HepG2 (cell line): ENCODE measurements around the gene CPPED1. TPM values are rescaled to one million over a fixed set of nuclear protein-coding genes. Genes with fewer than 3 reads are reported as not detected.

Experiments used
- CENPBD1 ChIP-seq: sonication (generic); formaldehyde crosslinking; IDR thresholded peaks from 2 replicates; pipeline ENCODE4 v1.8.0; 2022; ENCODE audit warnings: missing genetic modification reagents, low read depth, mild to moderate bottlenecking, borderline replicate concordance
- CERS6 ChIP-seq: sonication (generic); formaldehyde crosslinking; IDR thresholded peaks from 2 replicates; pipeline ENCODE4 v1.5.0; 2020; ENCODE audit warnings: missing genetic modification reagents
- CSRNP1 ChIP-seq: sonication (generic); formaldehyde crosslinking; IDR thresholded peaks from 2 replicates; pipeline ENCODE4 v1.8.1; 2023; ENCODE audit warnings: mild to moderate bottlenecking, missing genetic modification reagents
- FOSL2 ChIP-seq: sonication (generic); formaldehyde crosslinking; IDR thresholded peaks from 2 replicates; pipeline ENCODE4 v1.4.0; 2020; ENCODE audit warnings: missing genetic modification reagents
- U2AF2 ChIP-seq: fragments of 200-400 bp; formaldehyde crosslinking; IDR thresholded peaks from 2 replicates; pipeline ENCODE4 v1.6.1; 2017; ENCODE audit warnings: low read depth, mild to moderate bottlenecking, low read length
- ZBTB38 ChIP-seq: sonication (generic); formaldehyde crosslinking; IDR thresholded peaks from 2 replicates; pipeline ENCODE4 v1.5.1; 2020; ENCODE audit warnings: mild to moderate bottlenecking, missing genetic modification reagents
- ZNF224 ChIP-seq: sonication (generic); formaldehyde crosslinking; IDR thresholded peaks from 2 replicates; pipeline ENCODE4 v1.5.0; 2020; ENCODE audit warnings: mild to moderate bottlenecking, missing genetic modification reagents
- ZNF430 ChIP-seq: sonication (generic); formaldehyde crosslinking; IDR thresholded peaks from 2 replicates; pipeline ENCODE4 v1.9.0; 2021; ENCODE audit warnings: mild to moderate bottlenecking, missing genetic modification reagents
- ZNF607 ChIP-seq: sonication (generic); formaldehyde crosslinking; IDR thresholded peaks from 2 replicates; pipeline ENCODE4 v1.5.1; 2020; ENCODE audit warnings: missing genetic modification reagents, mild to moderate bottlenecking, borderline replicate concordance
- ZNF670 ChIP-seq: sonication (generic); formaldehyde crosslinking; IDR thresholded peaks from 2 replicates; pipeline ENCODE4 v1.8.0; 2022; ENCODE audit warnings: mild to moderate bottlenecking, missing genetic modification reagents, borderline replicate concordance
- ZNF687 ChIP-seq: sonication (generic); formaldehyde crosslinking; IDR thresholded peaks from 2 replicates; pipeline ENCODE4 v1.5.1; 2020; ENCODE audit warnings: mild to moderate bottlenecking, missing genetic modification reagents, moderate library complexity
- ZNF704 ChIP-seq: sonication (generic); formaldehyde crosslinking; IDR thresholded peaks from 2 replicates; pipeline ENCODE4 v1.8.1; 2023; ENCODE audit warnings: mild to moderate bottlenecking, inconsistent platforms, moderate library complexity, missing genetic modification reagents, borderline replicate concordance
- ZNF770 ChIP-seq: sonication (generic); formaldehyde crosslinking; IDR thresholded peaks from 2 replicates; pipeline ENCODE4 v1.5.0; 2020; ENCODE audit warnings: mild to moderate bottlenecking, missing genetic modification reagents
- polyA plus RNA-seq, 8 experiments: library from polyadenylated mRNA; depleted of rRNA in 3 of 8; stranded (reverse) in 7 of 8; unstranded in 1 of 8; fragments of >200 nt; fragmentation: Illumina TruSeq in 4 of 8; extraction: Trizol in 4 of 8; gene quantifications; 2 replicates each; pipeline versions ENCODE4 v1.2.1 to v1.2.3, GENCODE V29; 2011 to 2016; ENCODE audit warnings: low read depth in 4 of 8, missing spikeins in 1 of 8, mixed read lengths in 1 of 8; ENCODE audit not compliant: insufficient read depth in 1 of 8
- total RNA-seq, 5 experiments: library from RNA; depleted of rRNA; stranded (reverse); fragments of >200 nt; fragmentation: Illumina TruSeq; extraction: Trizol; gene quantifications; 2 replicates each; pipeline ENCODE4 v1.2.3, GENCODE V29; 2016; ENCODE audit warnings: low read depth in 1 of 5
- TF ChIP-seq, protein P1 (sequence below): sonication (generic); formaldehyde crosslinking; IDR thresholded peaks from 2 replicates; pipeline ENCODE4 v1.5.1; 2020; ENCODE audit warnings: missing genetic modification reagents, mild to moderate bottlenecking, borderline replicate concordance

The CPPED1 gene
- total and polyA plus RNA-seq, 2 of the 13 experiments (the other 11 are each of a cell fraction or from before 2014, with no cell fraction given), result 66.6 to 71.3 TPM

DNA sequence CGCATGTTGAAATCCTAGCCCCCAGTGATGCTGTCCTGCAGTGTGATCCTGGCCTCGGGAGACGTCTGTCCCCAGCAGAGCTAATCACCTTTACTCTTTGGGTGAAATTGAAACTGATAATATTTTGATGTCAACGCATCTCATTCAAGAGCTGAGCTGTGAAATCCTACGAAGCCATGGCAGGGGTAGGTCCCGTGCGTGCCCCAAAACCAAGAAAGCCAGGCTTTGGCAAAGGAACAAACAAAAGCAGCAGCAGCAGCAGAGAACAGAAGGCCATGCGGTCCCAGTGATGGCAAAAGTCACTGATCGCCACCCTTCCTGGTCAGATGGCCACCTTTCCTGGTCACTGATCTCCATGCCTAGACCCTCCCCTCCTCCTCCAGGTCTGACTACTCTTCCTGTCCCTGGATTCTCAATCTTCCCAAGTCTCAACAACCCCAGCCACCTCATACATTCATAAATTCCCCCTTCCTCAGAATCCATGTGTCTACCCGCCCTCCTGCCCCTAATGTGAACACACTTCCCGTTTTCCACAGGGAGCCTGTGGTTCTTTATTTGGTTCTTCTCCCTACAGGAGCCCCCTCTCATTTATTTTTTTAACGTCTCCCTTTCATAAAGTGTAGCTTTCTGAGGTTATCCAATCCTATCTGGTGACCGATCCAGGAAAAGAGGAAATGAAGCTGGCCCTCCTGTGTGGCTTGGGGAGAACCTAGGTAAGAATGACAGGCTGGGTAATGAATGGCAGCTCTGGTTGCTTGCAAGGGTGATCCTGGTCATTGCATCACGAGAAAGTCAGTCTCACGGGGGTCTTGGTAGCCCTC lies 50.3 kb downstream of the CPPED1 start (continued):
- TF ChIP-seq, protein P1, sequence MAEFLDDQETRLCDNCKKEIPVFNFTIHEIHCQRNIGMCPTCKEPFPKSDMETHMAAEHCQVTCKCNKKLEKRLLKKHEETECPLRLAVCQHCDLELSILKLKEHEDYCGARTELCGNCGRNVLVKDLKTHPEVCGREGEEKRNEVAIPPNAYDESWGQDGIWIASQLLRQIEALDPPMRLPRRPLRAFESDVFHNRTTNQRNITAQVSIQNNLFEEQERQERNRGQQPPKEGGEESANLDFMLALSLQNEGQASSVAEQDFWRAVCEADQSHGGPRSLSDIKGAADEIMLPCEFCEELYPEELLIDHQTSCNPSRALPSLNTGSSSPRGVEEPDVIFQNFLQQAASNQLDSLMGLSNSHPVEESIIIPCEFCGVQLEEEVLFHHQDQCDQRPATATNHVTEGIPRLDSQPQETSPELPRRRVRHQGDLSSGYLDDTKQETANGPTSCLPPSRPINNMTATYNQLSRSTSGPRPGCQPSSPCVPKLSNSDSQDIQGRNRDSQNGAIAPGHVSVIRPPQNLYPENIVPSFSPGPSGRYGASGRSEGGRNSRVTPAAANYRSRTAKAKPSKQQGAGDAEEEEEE (CRISPR knock-in tag), result no peak
- TF ChIP-seq ZNF430 (CRISPR knock-in tag) (0 out of 2 replicates have a peak, but pooled peaks have one; percentile 64), ZNF770 (CRISPR knock-in tag) (no peak), CERS6 (CRISPR knock-in tag) (no peak), U2AF2 (no peak), ZNF607 (CRISPR knock-in tag) (0 out of 2 replicates have a peak, but pooled peaks have one; percentile 23), ZNF687 (CRISPR knock-in tag) (peak; percentile 59), ZNF224 (peak; percentile 84; the same call in 1 of the 2 replicates), ZNF670 (CRISPR knock-in tag) (0 out of 2 replicates have a peak, but pooled peaks have one; percentile 26), CENPBD1 (CRISPR knock-in tag) (no peak), CSRNP1 (peak; percentile 18; the same call in 1 of the 2 replicates), FOSL2 (CRISPR knock-in tag) (no peak), ZNF704 (CRISPR knock-in tag) (0 out of 2 replicates have a peak, but pooled peaks have one; percentile 3), ZBTB38 (CRISPR knock-in tag) (peak; percentile 96)
